Gastroesophageal sphincter (tissue), 3 donors: ENCODE results near the gene KCNE2.

Experiments used
- EP300 ChIP-seq: sonication (generic); formaldehyde crosslinking; IDR thresholded peaks from one replicate; pipeline ENCODE4 v1.6.1; 2017; ENCODE audit warnings: antibody characterized with exemption, mild to moderate bottlenecking
- POLR2A ChIP-seq, 2 donors: fragments of 450-650 bp; IDR thresholded peaks; one replicate each; pipeline ENCODE4 v1.6.1; 2017; ENCODE audit warnings: antibody characterized with exemption in 2 of 2, mild to moderate bottlenecking in 2 of 2, moderate library complexity in 1 of 2
- TF ChIP-seq, protein P1 (sequence below), 4 experiments: fragments of 200-600 bp in 2 of 4; fragments of 450-650 bp in 2 of 4; sonication (generic) in 1 of 4; IDR thresholded peaks; one replicate each; pipeline ENCODE4 v1.5.1; 2017 to 2019; ENCODE audit warnings: antibody characterized with exemption in 4 of 4, mild to moderate bottlenecking in 2 of 4, moderate library complexity in 2 of 4

DNA sequence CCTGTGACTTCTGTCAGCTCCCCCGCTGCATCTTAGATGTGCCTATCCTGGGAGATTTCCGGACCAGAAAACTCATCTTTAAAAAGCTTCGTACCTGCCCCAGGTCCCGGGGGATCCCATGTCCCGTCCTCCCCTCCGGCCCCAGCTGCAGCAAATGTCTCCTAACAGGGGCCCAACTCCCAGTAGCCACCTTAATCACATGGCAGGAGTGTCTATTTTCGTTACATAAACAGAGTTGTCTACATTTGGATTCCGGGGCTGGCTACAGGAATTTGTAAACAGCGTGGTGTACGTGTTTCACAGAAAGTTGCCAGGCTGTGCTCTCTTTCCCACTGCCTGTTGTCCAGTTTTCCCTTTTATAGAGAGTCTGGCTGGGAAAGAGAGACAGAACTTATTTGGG is 17.9 kb upstream of the KCNE2 start:
- TF ChIP-seq, protein P1, sequence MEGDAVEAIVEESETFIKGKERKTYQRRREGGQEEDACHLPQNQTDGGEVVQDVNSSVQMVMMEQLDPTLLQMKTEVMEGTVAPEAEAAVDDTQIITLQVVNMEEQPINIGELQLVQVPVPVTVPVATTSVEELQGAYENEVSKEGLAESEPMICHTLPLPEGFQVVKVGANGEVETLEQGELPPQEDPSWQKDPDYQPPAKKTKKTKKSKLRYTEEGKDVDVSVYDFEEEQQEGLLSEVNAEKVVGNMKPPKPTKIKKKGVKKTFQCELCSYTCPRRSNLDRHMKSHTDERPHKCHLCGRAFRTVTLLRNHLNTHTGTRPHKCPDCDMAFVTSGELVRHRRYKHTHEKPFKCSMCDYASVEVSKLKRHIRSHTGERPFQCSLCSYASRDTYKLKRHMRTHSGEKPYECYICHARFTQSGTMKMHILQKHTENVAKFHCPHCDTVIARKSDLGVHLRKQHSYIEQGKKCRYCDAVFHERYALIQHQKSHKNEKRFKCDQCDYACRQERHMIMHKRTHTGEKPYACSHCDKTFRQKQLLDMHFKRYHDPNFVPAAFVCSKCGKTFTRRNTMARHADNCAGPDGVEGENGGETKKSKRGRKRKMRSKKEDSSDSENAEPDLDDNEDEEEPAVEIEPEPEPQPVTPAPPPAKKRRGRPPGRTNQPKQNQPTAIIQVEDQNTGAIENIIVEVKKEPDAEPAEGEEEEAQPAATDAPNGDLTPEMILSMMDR (IDR thresholded peaks at IDR 0.05), result no peak
- TF ChIP-seq POLR2A (IDR thresholded peaks at IDR 0.05) (no peak), EP300 (no peak)
